ENCODE data around the gene CNTN2.

The CNTN2 gene

DNA sequence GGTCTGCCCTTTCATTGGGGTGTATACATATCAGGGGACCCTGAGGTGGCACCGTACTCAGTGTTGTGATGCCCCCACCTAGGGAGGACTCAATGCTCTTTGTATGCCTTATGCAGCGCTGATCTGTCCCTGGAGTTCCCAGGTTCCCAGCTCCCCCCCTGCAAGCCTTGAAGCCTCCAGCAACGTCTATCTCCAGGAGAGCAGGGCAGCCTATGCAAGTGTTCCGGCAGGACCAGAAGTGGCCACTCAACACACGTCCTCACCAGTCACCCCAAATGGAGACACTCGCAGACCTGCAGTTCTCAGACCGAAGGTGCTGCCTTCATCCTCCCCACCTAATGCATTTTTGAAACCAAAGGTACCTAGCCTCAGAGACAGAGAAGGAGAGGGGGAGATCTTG lies 25.2 kb upstream of the CNTN2 start:
- TF ChIP-seq FOXP2 (optimal IDR thresholded peaks at IDR 0.05; ENCODE audit: borderline replicate concordance, extremely low read depth, extremely low read length, insufficient read depth), result no peak
- TF ChIP-seq, protein P1, sequence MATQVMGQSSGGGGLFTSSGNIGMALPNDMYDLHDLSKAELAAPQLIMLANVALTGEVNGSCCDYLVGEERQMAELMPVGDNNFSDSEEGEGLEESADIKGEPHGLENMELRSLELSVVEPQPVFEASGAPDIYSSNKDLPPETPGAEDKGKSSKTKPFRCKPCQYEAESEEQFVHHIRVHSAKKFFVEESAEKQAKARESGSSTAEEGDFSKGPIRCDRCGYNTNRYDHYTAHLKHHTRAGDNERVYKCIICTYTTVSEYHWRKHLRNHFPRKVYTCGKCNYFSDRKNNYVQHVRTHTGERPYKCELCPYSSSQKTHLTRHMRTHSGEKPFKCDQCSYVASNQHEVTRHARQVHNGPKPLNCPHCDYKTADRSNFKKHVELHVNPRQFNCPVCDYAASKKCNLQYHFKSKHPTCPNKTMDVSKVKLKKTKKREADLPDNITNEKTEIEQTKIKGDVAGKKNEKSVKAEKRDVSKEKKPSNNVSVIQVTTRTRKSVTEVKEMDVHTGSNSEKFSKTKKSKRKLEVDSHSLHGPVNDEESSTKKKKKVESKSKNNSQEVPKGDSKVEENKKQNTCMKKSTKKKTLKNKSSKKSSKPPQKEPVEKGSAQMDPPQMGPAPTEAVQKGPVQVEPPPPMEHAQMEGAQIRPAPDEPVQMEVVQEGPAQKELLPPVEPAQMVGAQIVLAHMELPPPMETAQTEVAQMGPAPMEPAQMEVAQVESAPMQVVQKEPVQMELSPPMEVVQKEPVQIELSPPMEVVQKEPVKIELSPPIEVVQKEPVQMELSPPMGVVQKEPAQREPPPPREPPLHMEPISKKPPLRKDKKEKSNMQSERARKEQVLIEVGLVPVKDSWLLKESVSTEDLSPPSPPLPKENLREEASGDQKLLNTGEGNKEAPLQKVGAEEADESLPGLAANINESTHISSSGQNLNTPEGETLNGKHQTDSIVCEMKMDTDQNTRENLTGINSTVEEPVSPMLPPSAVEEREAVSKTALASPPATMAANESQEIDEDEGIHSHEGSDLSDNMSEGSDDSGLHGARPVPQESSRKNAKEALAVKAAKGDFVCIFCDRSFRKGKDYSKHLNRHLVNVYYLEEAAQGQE (IDR thresholded peaks at IDR 0.05; ENCODE audit: insufficient read depth in 1 of 2, low read depth in 2 of 2, low read length in 2 of 2), result no peak
- TF ChIP-seq TAF1 (IDR thresholded peaks at IDR 0.05; ENCODE audit: borderline replicate concordance, insufficient read depth, low read length), result no peak
- no peak for TF ChIP-seq POLR2AphosphoS5 (IDR thresholded peaks at IDR 0.05; ENCODE audit: low read depth, low read length)
- no peak for TF ChIP-seq SIN3A (IDR thresholded peaks at IDR 0.05; ENCODE audit: borderline replicate concordance, insufficient read depth, low read length)

DNA sequence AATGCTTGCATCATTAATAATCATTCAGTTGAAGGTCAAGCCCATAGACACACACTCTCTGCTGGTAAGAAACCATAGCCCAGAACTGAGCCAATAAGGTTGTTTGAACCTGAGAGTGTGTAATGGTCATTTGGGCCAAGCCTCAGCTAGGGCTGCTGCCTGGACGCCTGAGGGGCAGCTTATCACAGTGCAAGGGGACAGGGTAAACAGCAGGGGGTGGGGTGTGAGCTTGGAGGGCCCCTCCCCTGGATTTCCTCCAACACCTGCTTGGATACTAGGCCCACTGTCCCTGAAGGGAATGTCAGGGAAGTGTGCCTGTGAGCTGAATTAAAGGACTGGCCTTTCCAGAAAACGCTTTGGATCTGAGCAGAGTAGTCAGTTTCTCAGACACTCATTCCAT lies 24.6 kb upstream of the CNTN2 start:
- TF ChIP-seq SIN3A (IDR thresholded peaks at IDR 0.05; ENCODE audit: borderline replicate concordance, insufficient read depth, low read length) (no peak), POLR2AphosphoS5 (IDR thresholded peaks at IDR 0.05; ENCODE audit: low read depth, low read length) (no peak), FOXP2 (optimal IDR thresholded peaks at IDR 0.05; ENCODE audit: borderline replicate concordance, extremely low read depth, extremely low read length, insufficient read depth) (no peak), TAF1 (IDR thresholded peaks at IDR 0.05; ENCODE audit: borderline replicate concordance, insufficient read depth, low read length) (no peak)
- TF ChIP-seq, protein P1 (IDR thresholded peaks at IDR 0.05; ENCODE audit: insufficient read depth in 1 of 2, low read depth in 2 of 2, low read length in 2 of 2), result no peak

DNA sequence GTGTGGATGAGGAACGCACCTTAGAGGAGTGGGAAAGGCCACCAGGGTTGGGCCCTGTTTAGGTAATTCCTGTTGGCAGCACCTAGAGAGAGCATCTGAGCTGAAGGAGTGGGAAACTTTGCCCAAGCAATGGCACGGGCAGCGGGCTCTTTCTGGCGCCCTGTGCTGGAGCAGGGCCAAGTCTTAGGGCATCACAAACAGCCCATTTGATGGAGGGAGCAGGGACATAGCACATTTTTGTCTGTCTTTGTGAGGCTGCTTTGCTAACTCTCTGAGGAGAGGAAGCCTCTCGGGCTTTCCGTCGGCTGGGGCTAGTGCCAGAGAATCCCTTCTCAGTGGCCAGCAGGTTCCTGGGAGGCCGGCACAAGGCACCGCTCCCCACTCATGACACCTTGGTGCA lies 22.5 kb upstream of the CNTN2 start:
- TF ChIP-seq TAF1 (IDR thresholded peaks at IDR 0.05; ENCODE audit: borderline replicate concordance, insufficient read depth, low read length), result no peak
- TF ChIP-seq POLR2AphosphoS5 (IDR thresholded peaks at IDR 0.05; ENCODE audit: low read depth, low read length), result no peak
- no peak for TF ChIP-seq FOXP2 (optimal IDR thresholded peaks at IDR 0.05; ENCODE audit: borderline replicate concordance, extremely low read depth, extremely low read length, insufficient read depth)
- no peak for TF ChIP-seq SIN3A (IDR thresholded peaks at IDR 0.05; ENCODE audit: borderline replicate concordance, insufficient read depth, low read length)
- TF ChIP-seq, protein P1 (IDR thresholded peaks at IDR 0.05; ENCODE audit: insufficient read depth in 1 of 2, low read depth in 2 of 2, low read length in 2 of 2), result no peak

DNA sequence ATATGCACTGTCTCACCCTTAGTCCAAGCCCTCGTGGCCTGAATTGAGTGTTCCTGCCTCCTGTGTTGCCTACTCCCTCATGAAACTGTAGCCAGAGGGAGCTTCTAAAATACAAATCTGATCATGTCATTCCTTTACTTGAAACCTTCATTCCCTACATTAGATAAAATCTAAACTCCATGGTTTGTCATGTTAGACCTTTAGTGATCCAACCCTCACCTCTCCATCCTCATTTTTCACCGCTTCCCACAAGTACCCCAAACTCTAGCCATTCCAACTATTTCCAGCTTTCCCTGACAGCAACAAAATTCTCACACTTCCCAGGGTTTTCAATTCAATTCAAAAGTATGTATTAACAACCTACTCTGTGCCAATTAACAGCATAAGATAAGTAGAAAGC lies 18.3 kb upstream of the CNTN2 start:
- TF ChIP-seq TAF1 (IDR thresholded peaks at IDR 0.05; ENCODE audit: borderline replicate concordance, insufficient read depth, low read length) (no peak), SIN3A (IDR thresholded peaks at IDR 0.05; ENCODE audit: borderline replicate concordance, insufficient read depth, low read length) (no peak), POLR2AphosphoS5 (IDR thresholded peaks at IDR 0.05; ENCODE audit: low read depth, low read length) (no peak), FOXP2 (optimal IDR thresholded peaks at IDR 0.05; ENCODE audit: borderline replicate concordance, extremely low read depth, extremely low read length, insufficient read depth) (no peak)

DNA sequence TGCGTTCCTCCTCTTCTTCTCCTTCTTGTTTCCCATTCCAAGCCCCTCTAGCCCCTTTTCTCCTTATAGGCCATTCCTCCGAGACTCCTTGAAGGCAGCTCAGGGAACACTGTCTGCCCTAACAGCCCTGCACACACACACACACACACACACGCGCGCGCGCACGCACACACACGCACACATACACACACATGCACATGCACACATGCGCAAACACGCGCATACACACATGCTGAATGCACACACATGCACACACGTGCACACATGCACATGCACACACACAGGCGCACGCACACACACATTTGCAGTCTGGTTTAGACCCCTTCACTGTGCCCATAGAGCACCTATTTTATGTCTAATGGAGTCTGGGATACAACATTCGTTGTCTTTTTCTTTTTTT lies 17.8 kb upstream of the CNTN2 start:
- TF ChIP-seq, protein P1 (IDR thresholded peaks at IDR 0.05; ENCODE audit: insufficient read depth in 1 of 2, low read depth in 2 of 2, low read length in 2 of 2), result no peak
- TF ChIP-seq POLR2AphosphoS5 (IDR thresholded peaks at IDR 0.05; ENCODE audit: low read depth, low read length), result no peak
- TF ChIP-seq TAF1 (IDR thresholded peaks at IDR 0.05; ENCODE audit: borderline replicate concordance, insufficient read depth, low read length), result no peak
- no peak for TF ChIP-seq SIN3A (IDR thresholded peaks at IDR 0.05; ENCODE audit: borderline replicate concordance, insufficient read depth, low read length)
- no peak for TF ChIP-seq FOXP2 (optimal IDR thresholded peaks at IDR 0.05; ENCODE audit: borderline replicate concordance, extremely low read depth, extremely low read length, insufficient read depth)
